SK-N-SH treated with all-trans-retinoic acid at 6 μM for 48 hours (cell line): Measurements from ENCODE around the gene PRELID3B.

Experiments
- ATAC-seq: fragments of 200-7000 bp; cut with Tn5 transposase; 3 replicates; pipeline ENCODE4 v1.9.1; 2020; ENCODE audit warnings: mild to moderate bottlenecking, moderate library complexity
- BACH2 ChIP-seq: fragments of 250-450 bp; sonication (Bioruptor Pico); IDR thresholded peaks from 2 replicates; pipeline ENCODE4 v1.9.0; 2021; ENCODE audit warnings: mild to moderate bottlenecking, borderline replicate concordance
- CREB5 ChIP-seq: fragments of 250-450 bp; sonication (Bioruptor Pico); IDR thresholded peaks from 2 replicates; pipeline ENCODE4 v1.5.1; 2020; ENCODE audit warnings: low read depth, mild to moderate bottlenecking, moderate library complexity
- CSDC2 ChIP-seq: fragments of 250-450 bp; sonication (Bioruptor Pico); IDR thresholded peaks from 2 replicates; pipeline ENCODE4 v1.5.0; 2020; ENCODE audit warnings: mild to moderate bottlenecking, moderate library complexity
- CSRNP3 ChIP-seq: fragments of 250-450 bp; sonication (Bioruptor Pico); IDR thresholded peaks from 2 replicates; pipeline ENCODE4 v1.5.1; 2021; ENCODE audit warnings: mild to moderate bottlenecking, moderate library complexity
- ESRRG ChIP-seq: fragments of 250-450 bp; sonication (Bioruptor Pico); IDR thresholded peaks from 2 replicates; pipeline ENCODE4 v1.6.1; 2021; ENCODE audit warnings: mild to moderate bottlenecking
- GLIS3 ChIP-seq: fragments of 250-450 bp; sonication (Bioruptor Pico); IDR thresholded peaks from 2 replicates; pipeline ENCODE4 v1.5.0; 2020; ENCODE audit warnings: mild to moderate bottlenecking, moderate library complexity
- OSR1 ChIP-seq: fragments of 250-450 bp; sonication (Bioruptor Pico); IDR thresholded peaks from 2 replicates; pipeline ENCODE4 v1.8.0; 2022; ENCODE audit warnings: moderate library complexity, mild to moderate bottlenecking, inconsistent platforms
- PATZ1 ChIP-seq: fragments of 250-450 bp; sonication (Bioruptor Pico); IDR thresholded peaks from 2 replicates; pipeline ENCODE4 v1.8.0; 2020; ENCODE audit warnings: mild to moderate bottlenecking, moderate library complexity, borderline replicate concordance
- POU6F1 ChIP-seq: fragments of 250-450 bp; sonication (Bioruptor Pico); IDR thresholded peaks from 2 replicates; pipeline ENCODE4 v1.8.0; 2021; ENCODE audit warnings: low read depth, mild to moderate bottlenecking, moderate library complexity, borderline replicate concordance
- PPARA ChIP-seq: fragments of 250-450 bp; sonication (Bioruptor Pico); IDR thresholded peaks from 2 replicates; pipeline ENCODE4 v1.5.0; 2020; ENCODE audit warnings: mild to moderate bottlenecking, borderline replicate concordance
- RARB ChIP-seq: fragments of 250-450 bp; sonication (Bioruptor Pico); IDR thresholded peaks from 2 replicates; pipeline ENCODE4 v1.8.0; 2021; ENCODE audit warnings: mild to moderate bottlenecking, moderate library complexity
- SNAI2 ChIP-seq: fragments of 250-450 bp; sonication (Bioruptor Pico); IDR thresholded peaks from 2 replicates; pipeline ENCODE4 v1.5.0; 2020; ENCODE audit warnings: mild to moderate bottlenecking, moderate library complexity
- TCF4 ChIP-seq: fragments of 250-450 bp; sonication (Bioruptor Pico); IDR thresholded peaks from 2 replicates; pipeline ENCODE4 v1.8.0; 2021; ENCODE audit warnings: mild to moderate bottlenecking, moderate library complexity, borderline replicate concordance
- TSHZ2 ChIP-seq: fragments of 250-450 bp; sonication (Bioruptor Pico); IDR thresholded peaks from 2 replicates; pipeline ENCODE4 v1.5.0; 2020; ENCODE audit warnings: mild to moderate bottlenecking, moderate library complexity
- ZC3H10 ChIP-seq: fragments of 250-450 bp; sonication (Bioruptor Pico); IDR thresholded peaks from 2 replicates; pipeline ENCODE4 v1.5.1; 2021; ENCODE audit warnings: mild to moderate bottlenecking, moderate library complexity
- ZFP3 ChIP-seq: fragments of 250-450 bp; sonication (Bioruptor Pico); IDR thresholded peaks from 2 replicates; pipeline ENCODE4 v1.5.0; 2020; ENCODE audit warnings: mild to moderate bottlenecking, moderate library complexity
- ZFP30 ChIP-seq: fragments of 450-650 bp; formaldehyde crosslinking; IDR thresholded peaks from 2 replicates; pipeline ENCODE4 v1.5.0; 2022; ENCODE audit warnings: mild to moderate bottlenecking, moderate library complexity
- ZNF565 ChIP-seq: fragments of 450-650 bp; formaldehyde crosslinking; conservative IDR thresholded peaks from 2 replicates; pipeline ENCODE4 v1.5.0; 2020; ENCODE audit warnings: low read depth, mild to moderate bottlenecking, moderate library complexity
- ZNF70 ChIP-seq: fragments of 450-650 bp; formaldehyde crosslinking; IDR thresholded peaks from 2 replicates; pipeline ENCODE4 v1.5.0; 2020; ENCODE audit warnings: mild to moderate bottlenecking, moderate library complexity
- ZNF8 ChIP-seq: fragments of 450-650 bp; formaldehyde crosslinking; IDR thresholded peaks from 2 replicates; pipeline ENCODE4 v1.5.0; 2020; ENCODE audit warnings: mild to moderate bottlenecking, moderate library complexity

Gene PRELID3B

GRCh38 chr20:59001449-59002171 lies 41.0 kb downstream of the PRELID3B start:
- no peak for ATAC-seq

GRCh38 chr20:59001068-59001448 lies 41.5 kb downstream of the PRELID3B start:
- no peak for ATAC-seq
- TF ChIP-seq POU6F1 (no peak), PPARA (CRISPR knock-in tag) (no peak), ESRRG (CRISPR knock-in tag) (no peak), BACH2 (CRISPR knock-in tag) (no peak), TSHZ2 (no peak)

More at GRCh38 chr20:59001449-59002171, 41.0 kb downstream of the PRELID3B start:
- TF ChIP-seq POU6F1: no peak
- no peak for TF ChIP-seq BACH2 (CRISPR knock-in tag)
- TF ChIP-seq ZNF70 (CRISPR knock-in tag): no peak
- TF ChIP-seq ZNF8 (CRISPR knock-in tag): no peak
- no peak for TF ChIP-seq ZC3H10 (CRISPR knock-in tag)
- TF ChIP-seq PATZ1 (CRISPR knock-in tag): no peak
- no peak for TF ChIP-seq CSRNP3 (CRISPR knock-in tag)
- TF ChIP-seq SNAI2 (CRISPR knock-in tag): no peak
- no peak for TF ChIP-seq TSHZ2
- TF ChIP-seq ZFP3: no peak
- TF ChIP-seq RARB (CRISPR knock-in tag): no peak
- no peak for TF ChIP-seq CSDC2 (CRISPR knock-in tag)
- no peak for TF ChIP-seq ZFP30 (CRISPR knock-in tag)
- TF ChIP-seq GLIS3: no peak
- TF ChIP-seq TCF4 (CRISPR knock-in tag): no peak
- TF ChIP-seq ZNF565 (CRISPR knock-in tag): no peak
- no peak for TF ChIP-seq CREB5 (CRISPR knock-in tag)
- no peak for TF ChIP-seq OSR1 (CRISPR knock-in tag)
